Liver (tissue), 9 donors: ENCODE data around the gene ST3GAL3. TPM values are rescaled to one million over a fixed set of nuclear protein-coding genes. Genes with fewer than 3 reads are reported as not detected.

Experiments
- DNase-seq: peaks from one replicate; pipeline ENCODE4 v3.0.0-alpha.2; 2017; ENCODE audit warnings: low spot score
- H3K27ac ChIP-seq, 2 donors: one replicate each; pipeline ENCODE4 v1.7.0; 2013; ENCODE audit warnings: inconsistent platforms in 2 of 2, low read length in 2 of 2, control low read depth in 1 of 2, low read depth in 1 of 2, mild to moderate bottlenecking in 1 of 2
- H3K27me3 ChIP-seq, 4 donors: one replicate each; pipeline versions ENCODE4 v1.6.1 to v1.7.0; 2013; ENCODE audit warnings: low read length in 3 of 4, inconsistent platforms in 1 of 4, mild to moderate bottlenecking in 1 of 4, moderate library complexity in 1 of 4; ENCODE audit not compliant: control insufficient read depth in 4 of 4, insufficient read depth in 4 of 4
- H3K36me3 ChIP-seq, 4 donors: one replicate each; pipeline versions ENCODE4 v1.6.1 to v1.7.0; 2013; ENCODE audit warnings: low read length in 3 of 4, mild to moderate bottlenecking in 3 of 4, low read depth in 1 of 4, moderate library complexity in 1 of 4; ENCODE audit not compliant: control insufficient read depth in 4 of 4, insufficient read depth in 3 of 4
- H3K4me1 ChIP-seq, 4 donors: one replicate each; pipeline versions ENCODE4 v1.6.1 to v1.7.0; 2013; ENCODE audit warnings: low read length in 3 of 4, mild to moderate bottlenecking in 3 of 4, moderate library complexity in 1 of 4; ENCODE audit not compliant: control insufficient read depth in 4 of 4, insufficient read depth in 4 of 4
- H3K4me3 ChIP-seq, 3 donors: one replicate each; pipeline versions ENCODE4 v1.6.1 to v1.7.0; 2013; ENCODE audit warnings: low read length in 3 of 3, control low read depth in 1 of 3, low read depth in 1 of 3, mild to moderate bottlenecking in 1 of 3
- H3K9ac ChIP-seq, 2 donors: one replicate each; pipeline ENCODE4 v1.7.0; 2013; ENCODE audit warnings: low read length in 2 of 2, mild to moderate bottlenecking in 2 of 2, moderate library complexity in 2 of 2, control low read depth in 1 of 2, low read depth in 1 of 2
- H3K9me3 ChIP-seq, 4 donors: one replicate each; pipeline versions ENCODE4 v1.6.1 to v1.7.0; 2013; ENCODE audit warnings: low read length in 3 of 4; ENCODE audit not compliant: control insufficient read depth in 4 of 4
- ATF3 ChIP-seq: IDR thresholded peaks from 2 replicates; pipeline ENCODE4 v1.6.1; 2016; ENCODE audit warnings: antibody characterized with exemption
- EGR1 ChIP-seq, 2 donors: IDR thresholded peaks; 2 replicates each; pipeline ENCODE4 v1.6.1; 2016 to 2018; ENCODE audit warnings: antibody characterized with exemption in 2 of 2, low read depth in 2 of 2
- FOXA1 ChIP-seq: IDR thresholded peaks from 2 replicates; pipeline ENCODE4 v1.6.1; 2016; ENCODE audit warnings: antibody characterized with exemption
- FOXA2 ChIP-seq: IDR thresholded peaks from 2 replicates; pipeline ENCODE4 v1.6.1; 2016; ENCODE audit warnings: antibody characterized with exemption
- GABPA ChIP-seq, 2 donors: IDR thresholded peaks in 1 of 2; conservative IDR thresholded peaks in 1 of 2; 2 replicates each; pipeline ENCODE4 v1.6.1; 2016; ENCODE audit warnings: antibody characterized with exemption in 2 of 2, mild to moderate bottlenecking in 1 of 2, moderate library complexity in 1 of 2
- HNF4A ChIP-seq, 2 donors: conservative IDR thresholded peaks; 2 replicates each; pipeline ENCODE4 v1.6.1; 2016; ENCODE audit warnings: antibody characterized with exemption in 2 of 2, mild to moderate bottlenecking in 2 of 2
- HNF4G ChIP-seq: IDR thresholded peaks from 2 replicates; pipeline ENCODE4 v1.6.1; 2016; ENCODE audit warnings: antibody characterized with exemption
- JUND ChIP-seq, 2 donors: IDR thresholded peaks; 2 replicates each; pipeline ENCODE4 v1.6.1; 2016; ENCODE audit warnings: antibody characterized with exemption in 2 of 2
- MAX ChIP-seq: IDR thresholded peaks from 2 replicates; pipeline ENCODE4 v1.6.1; 2016; ENCODE audit warnings: antibody characterized with exemption
- NR2F2 ChIP-seq: IDR thresholded peaks from 2 replicates; pipeline ENCODE4 v1.6.1; 2016; ENCODE audit warnings: antibody characterized with exemption
- RAD21 ChIP-seq, 2 donors: IDR thresholded peaks; 2 replicates each; pipeline ENCODE4 v1.6.1; 2016; ENCODE audit warnings: antibody characterized with exemption in 2 of 2, mild to moderate bottlenecking in 2 of 2
- REST ChIP-seq: IDR thresholded peaks from 2 replicates; pipeline ENCODE4 v1.6.1; 2016; ENCODE audit warnings: antibody characterized with exemption, mild to moderate bottlenecking
- RXRA ChIP-seq, 2 donors: IDR thresholded peaks; 2 replicates each; pipeline ENCODE4 v1.6.1; 2017 to 2018; ENCODE audit warnings: antibody characterized with exemption in 2 of 2, mild to moderate bottlenecking in 1 of 2
- SP1 ChIP-seq: IDR thresholded peaks from 2 replicates; pipeline ENCODE4 v1.6.1; 2018; ENCODE audit warnings: antibody characterized with exemption, mild to moderate bottlenecking
- TAF1 ChIP-seq: conservative IDR thresholded peaks from 2 replicates; pipeline ENCODE4 v1.6.1; 2016; ENCODE audit warnings: antibody characterized with exemption, mild to moderate bottlenecking
- YY1 ChIP-seq: IDR thresholded peaks from 2 replicates; pipeline ENCODE4 v1.6.1; 2016; ENCODE audit warnings: antibody characterized with exemption, mild to moderate bottlenecking
- ZBTB33 ChIP-seq: IDR thresholded peaks from 2 replicates; pipeline ENCODE4 v1.6.1; 2016; ENCODE audit warnings: antibody characterized with exemption
- WGBS: extraction: QIAGEN DNeasy Blood & Tissue Kit; methylation state at CpG from one replicate; pipeline ENCODE4 v1.1.7; 2013; 5-methylcytosine and 5-hydroxymethylcytosine counted together
- polyA plus RNA-seq, 2 donors: library from polyadenylated mRNA; stranded (reverse) in 1 of 2; unstranded in 1 of 2; fragments of 200-250 nt in 1 of 2; fragments of >200 nt in 1 of 2; fragmentation: Nextera tagmentation in 1 of 2; extraction: Ambion mirVana in 1 of 2; gene quantifications; one replicate each; pipeline versions ENCODE4 v1.2.1 to v1.2.3, GENCODE V29; 2013 to 2015
- total RNA-seq, 2 donors: library from RNA; depleted of rRNA; stranded (reverse); fragments of >200 nt; gene quantifications; one replicate each; pipeline ENCODE4 v1.2.3, GENCODE V29; 2014
- TF ChIP-seq, protein P1 (sequence below): fragments of 150-350 bp; IDR thresholded peaks from 2 replicates; pipeline ENCODE4 v1.5.1; 2017; ENCODE audit warnings: improper control_type of control experiment, low read depth, low read length; ENCODE audit not compliant: missing input control
- donor health status: healthy.
- donor health status: healthy.
- donor health status: healthy.
- donor health status: healthy.
- donor health status: healthy.

The ST3GAL3 gene
- total and polyA plus RNA-seq, 4 donors, result 4.9 to 11.4 (median 8.1) TPM

- Histone ChIP-seq H3K27ac (no peak overlapping the region), H3K36me3 (peaks cover 0 to 4% (median 2%) of the 10 kb centered on the region in 4 donors), H3K9ac (no peak overlapping the region), H3K4me1 (no peaks in the 10 kb centered on the region), H3K9me3 (no peaks in the 10 kb centered on the region), H3K4me3 (no peak overlapping the region), H3K27me3 (no peaks in the 10 kb centered on the region)
- WGBS, result 92% methylated on average over 2 of the region's 2 CpGs
- no peak for DNase-seq
- TF ChIP-seq ATF3 (no peak), FOXA2 (no peak), HNF4A (conservative IDR thresholded peaks at IDR 0.05) (no peak), RXRA (IDR thresholded peaks at IDR 0.05) (no peak), FOXA1 (no peak), RAD21 (IDR thresholded peaks at IDR 0.05) (no peak), GABPA (IDR thresholded peaks at IDR 0.05 in 1 of 2, conservative IDR thresholded peaks at IDR 0.05 in 1 of 2) (no peak), JUND (IDR thresholded peaks at IDR 0.05) (no peak), NR2F2 (no peak), HNF4G (no peak), ZBTB33 (no peak), SP1 (no peak), EGR1 (IDR thresholded peaks at IDR 0.05; ENCODE audit: low read depth in 2 of 2) (no peak), REST (no peak), TAF1 (no peak), YY1 (no peak), MAX (no peak)
- TF ChIP-seq, protein P1, sequence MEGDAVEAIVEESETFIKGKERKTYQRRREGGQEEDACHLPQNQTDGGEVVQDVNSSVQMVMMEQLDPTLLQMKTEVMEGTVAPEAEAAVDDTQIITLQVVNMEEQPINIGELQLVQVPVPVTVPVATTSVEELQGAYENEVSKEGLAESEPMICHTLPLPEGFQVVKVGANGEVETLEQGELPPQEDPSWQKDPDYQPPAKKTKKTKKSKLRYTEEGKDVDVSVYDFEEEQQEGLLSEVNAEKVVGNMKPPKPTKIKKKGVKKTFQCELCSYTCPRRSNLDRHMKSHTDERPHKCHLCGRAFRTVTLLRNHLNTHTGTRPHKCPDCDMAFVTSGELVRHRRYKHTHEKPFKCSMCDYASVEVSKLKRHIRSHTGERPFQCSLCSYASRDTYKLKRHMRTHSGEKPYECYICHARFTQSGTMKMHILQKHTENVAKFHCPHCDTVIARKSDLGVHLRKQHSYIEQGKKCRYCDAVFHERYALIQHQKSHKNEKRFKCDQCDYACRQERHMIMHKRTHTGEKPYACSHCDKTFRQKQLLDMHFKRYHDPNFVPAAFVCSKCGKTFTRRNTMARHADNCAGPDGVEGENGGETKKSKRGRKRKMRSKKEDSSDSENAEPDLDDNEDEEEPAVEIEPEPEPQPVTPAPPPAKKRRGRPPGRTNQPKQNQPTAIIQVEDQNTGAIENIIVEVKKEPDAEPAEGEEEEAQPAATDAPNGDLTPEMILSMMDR, result no peak
Observed at GRCh38 chr1:43878440-43878839, 171.1 kb downstream of the ST3GAL3 start.
